Measurements from ENCODE around the gene HCFC1.

Gene HCFC1

GRCh38 chrX:153902385-153902784, 69.2 kb downstream of the HCFC1 start:
- TF ChIP-seq, protein P1, sequence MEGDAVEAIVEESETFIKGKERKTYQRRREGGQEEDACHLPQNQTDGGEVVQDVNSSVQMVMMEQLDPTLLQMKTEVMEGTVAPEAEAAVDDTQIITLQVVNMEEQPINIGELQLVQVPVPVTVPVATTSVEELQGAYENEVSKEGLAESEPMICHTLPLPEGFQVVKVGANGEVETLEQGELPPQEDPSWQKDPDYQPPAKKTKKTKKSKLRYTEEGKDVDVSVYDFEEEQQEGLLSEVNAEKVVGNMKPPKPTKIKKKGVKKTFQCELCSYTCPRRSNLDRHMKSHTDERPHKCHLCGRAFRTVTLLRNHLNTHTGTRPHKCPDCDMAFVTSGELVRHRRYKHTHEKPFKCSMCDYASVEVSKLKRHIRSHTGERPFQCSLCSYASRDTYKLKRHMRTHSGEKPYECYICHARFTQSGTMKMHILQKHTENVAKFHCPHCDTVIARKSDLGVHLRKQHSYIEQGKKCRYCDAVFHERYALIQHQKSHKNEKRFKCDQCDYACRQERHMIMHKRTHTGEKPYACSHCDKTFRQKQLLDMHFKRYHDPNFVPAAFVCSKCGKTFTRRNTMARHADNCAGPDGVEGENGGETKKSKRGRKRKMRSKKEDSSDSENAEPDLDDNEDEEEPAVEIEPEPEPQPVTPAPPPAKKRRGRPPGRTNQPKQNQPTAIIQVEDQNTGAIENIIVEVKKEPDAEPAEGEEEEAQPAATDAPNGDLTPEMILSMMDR (IDR thresholded peaks at IDR 0.05; ENCODE audit: low read depth, low read length) = no peak
- no peak for DNase-seq (ENCODE audit: extremely low read depth, low read depth)

- DNase-seq (ENCODE audit: extremely low read depth, low read depth) = no peak
- TF ChIP-seq, protein P1 (IDR thresholded peaks at IDR 0.05; ENCODE audit: low read depth, low read length) = no peak
Observed at GRCh38 chrX:153901753-153902140, 69.9 kb downstream of the HCFC1 start.

GRCh38 chrX:153900831-153901752, 70.5 kb downstream of the HCFC1 start:
- TF ChIP-seq, protein P1 (IDR thresholded peaks at IDR 0.05; ENCODE audit: low read depth, low read length) = no peak
- DNase-seq (ENCODE audit: extremely low read depth, low read depth) = peak; percentile 52

GRCh38 chrX:153897899-153898298, 73.7 kb downstream of the HCFC1 start:
- TF ChIP-seq, protein P1 (IDR thresholded peaks at IDR 0.05; ENCODE audit: low read depth, low read length) = no peak
- no peak for DNase-seq (ENCODE audit: extremely low read depth, low read depth)

Measured in AG09319 (cell line).